MM.1S (cell line): ENCODE measurements around the gene VPS45.

Experiments used
- DNase-seq: peaks from one replicate; pipeline ENCODE4 v3.0.0-alpha.2; 2015
- H2AFZ ChIP-seq: fragments of 300-600 bp; sonication (generic); 2 replicates; pipeline ENCODE4 v1.6.0; 2016; ENCODE audit warnings: antibody characterized with exemption, low read length
- H3F3A ChIP-seq: fragments of 300-600 bp; sonication (generic); 2 replicates; pipeline ENCODE4 v1.6.1; 2016; ENCODE audit warnings: mild to moderate bottlenecking, antibody characterized with exemption, low read length, moderate library complexity, mixed read lengths; ENCODE audit not compliant: insufficient read depth
- H3K27ac ChIP-seq: fragments of 300-600 bp; sonication (generic); 2 replicates; pipeline ENCODE4 v1.5.1; 2016; ENCODE audit warnings: mild to moderate bottlenecking, low read length
- H3K27me3 ChIP-seq: fragments of 300-600 bp; sonication (generic); replicated peaks from 2 replicates; pipeline ENCODE4 v1.6.0; 2016; ENCODE audit warnings: low read length; ENCODE audit not compliant: insufficient read depth
- H3K36me3 ChIP-seq: fragments of 300-600 bp; sonication (generic); replicated peaks from 2 replicates; pipeline ENCODE4 v1.6.1; 2016; ENCODE audit warnings: mild to moderate bottlenecking, low read length, mixed read lengths; ENCODE audit not compliant: insufficient read depth
- H3K4me1 ChIP-seq: fragments of 300-600 bp; sonication (generic); 2 replicates; pipeline ENCODE4 v1.6.1; 2016; ENCODE audit warnings: low read length, mixed read lengths
- H3K4me2 ChIP-seq: fragments of 300-600 bp; sonication (generic); 2 replicates; pipeline ENCODE4 v1.6.0; 2016; ENCODE audit warnings: low read depth, low read length
- H3K4me3 ChIP-seq: fragments of 300-600 bp; sonication (generic); 2 replicates; pipeline ENCODE4 v1.5.1; 2016; ENCODE audit warnings: low read length, mixed read lengths
- H3K79me2 ChIP-seq: fragments of 300-600 bp; sonication (generic); 2 replicates; pipeline ENCODE4 v1.6.1; 2016; ENCODE audit warnings: mixed run types, low read length, mixed read lengths
- H3K9ac ChIP-seq: fragments of 300-600 bp; sonication (generic); 2 replicates; pipeline ENCODE4 v1.6.1; 2016; ENCODE audit warnings: low read length, mixed read lengths
- H3K9me2 ChIP-seq: fragments of 300-600 bp; sonication (generic); replicated peaks from 2 replicates; pipeline ENCODE4 v1.6.1; 2016; ENCODE audit warnings: mild to moderate bottlenecking, low read length, mixed read lengths; ENCODE audit not compliant: insufficient read depth
- H3K9me3 ChIP-seq: fragments of 300-600 bp; sonication (generic); replicated peaks from 2 replicates; pipeline ENCODE4 v1.6.1; 2016; ENCODE audit warnings: mild to moderate bottlenecking, low read length, mixed read lengths; ENCODE audit not compliant: insufficient read depth
- H4K20me1 ChIP-seq: fragments of 300-600 bp; sonication (generic); 2 replicates; pipeline ENCODE4 v1.6.1; 2016; ENCODE audit warnings: mild to moderate bottlenecking, low read length, moderate library complexity, mixed read lengths; ENCODE audit not compliant: insufficient read depth
- CTCF ChIP-seq: fragments of 300-600 bp; sonication (generic); IDR thresholded peaks from 2 replicates; pipeline ENCODE4 v1.5.1; 2016; ENCODE audit warnings: antibody characterized with exemption, low read length, mixed read lengths
- EZH2 ChIP-seq: fragments of 300-600 bp; sonication (generic); optimal IDR thresholded peaks from 2 replicates; pipeline ENCODE3; 2017; ENCODE audit warnings: low read depth, mild to moderate bottlenecking, antibody characterized with exemption, low read length, mixed read lengths
- EZH2phosphoT487 ChIP-seq: fragments of 300-600 bp; sonication (generic); IDR thresholded peaks from 2 replicates; pipeline ENCODE4 v1.6.1; 2018; ENCODE audit warnings: antibody characterized with exemption, low read length

VPS45 gene

DNA sequence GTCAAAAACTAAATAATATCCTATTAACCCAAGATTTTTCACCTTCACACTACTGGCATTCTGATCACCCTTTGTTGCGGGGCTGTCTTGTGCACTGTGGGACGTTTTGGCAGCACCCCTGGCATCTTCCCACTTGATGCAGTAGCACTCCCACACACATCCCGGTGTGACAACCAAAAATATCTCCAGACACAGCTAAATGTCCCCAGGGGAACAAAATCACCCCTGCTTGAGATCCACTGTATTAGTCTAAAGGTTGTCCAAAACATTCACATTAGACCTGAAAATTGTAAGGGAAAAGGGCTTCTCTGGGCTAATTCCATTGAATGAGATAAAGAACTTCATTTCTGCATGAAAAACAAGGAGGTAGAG, 120.0 kb downstream of the VPS45 start:
- H3K9me2 ChIP-seq = no peaks in the 10 kb centered on the region
- H3K4me2 ChIP-seq = no peak overlapping the region
- H3K27ac ChIP-seq = no peak overlapping the region
- H3K27me3 ChIP-seq = no peaks in the 10 kb centered on the region
- DNase-seq = no peak
- no peaks in the 10 kb centered on the region for H3K36me3 ChIP-seq
- H3K9ac ChIP-seq = no peak overlapping the region
- H2AFZ ChIP-seq = no peak overlapping the region
- no peaks in the 10 kb centered on the region for H3K4me1 ChIP-seq
- H3K9me3 ChIP-seq = no peaks in the 10 kb centered on the region
- H4K20me1 ChIP-seq = no peaks in the 10 kb centered on the region
- H3K79me2 ChIP-seq = no peaks in the 10 kb centered on the region
- no peak for TF ChIP-seq EZH2phosphoT487
- no peak for TF ChIP-seq CTCF
- no peak for TF ChIP-seq EZH2
- no peaks in the 10 kb centered on the region for H3F3A ChIP-seq
- H3K4me3 ChIP-seq = no peak overlapping the region

GRCh38 chr1:150192012-150192411, 124.4 kb downstream of the VPS45 start:
- no peak for DNase-seq
- H3K4me1 ChIP-seq = no peaks in the 10 kb centered on the region

DNA sequence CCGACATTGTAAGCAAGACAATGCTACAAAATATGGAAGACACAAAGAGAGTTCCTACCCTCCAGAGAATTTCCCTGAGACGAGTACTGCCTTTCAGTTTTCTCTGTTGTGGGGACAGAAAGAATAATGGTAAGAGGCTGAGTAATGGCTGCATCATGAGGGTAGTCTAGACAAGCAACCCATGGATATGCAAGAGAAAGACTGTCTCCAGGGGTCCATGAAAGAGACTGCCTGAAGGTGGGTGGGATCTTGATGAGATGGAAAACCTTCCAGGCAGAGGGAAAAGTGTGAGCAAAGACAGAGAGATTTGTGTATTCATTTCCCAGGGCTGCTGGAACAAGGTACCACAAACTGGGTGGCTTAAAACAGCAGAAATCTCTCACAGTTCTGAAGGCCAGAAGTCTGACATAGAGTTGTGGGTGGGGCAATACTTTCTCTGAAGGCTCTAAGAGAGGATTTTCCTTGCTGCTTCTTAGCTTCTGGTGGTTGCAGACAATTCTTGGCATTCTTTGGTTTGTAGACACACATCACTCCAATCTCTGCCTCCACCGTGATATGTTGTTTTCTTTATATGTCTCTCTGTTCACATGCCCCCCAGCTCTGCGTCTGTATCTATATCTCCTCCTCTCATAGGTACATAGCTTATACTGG, 126.9 kb downstream of the VPS45 start:
- Histone ChIP-seq H3K4me2 (no peak overlapping the region), H2AFZ (no peak overlapping the region), H3K4me3 (no peak overlapping the region), H3K36me3 (no peaks in the 10 kb centered on the region), H3K27ac (no peak overlapping the region), H4K20me1 (no peaks in the 10 kb centered on the region), H3K79me2 (no peaks in the 10 kb centered on the region), H3K4me1 (no peaks in the 10 kb centered on the region), H3F3A (no peaks in the 10 kb centered on the region), H3K9me2 (no peaks in the 10 kb centered on the region), H3K9ac (no peak overlapping the region), H3K27me3 (no peaks in the 10 kb centered on the region), H3K9me3 (no peaks in the 10 kb centered on the region)
- TF ChIP-seq EZH2phosphoT487 (no peak), EZH2 (no peak), CTCF (no peak)
- DNase-seq = no peak

More at GRCh38 chr1:150192012-150192411, 124.4 kb downstream of the VPS45 start:
- H3K9me2 ChIP-seq = no peaks in the 10 kb centered on the region
- H3K36me3 ChIP-seq = no peaks in the 10 kb centered on the region
- no peaks in the 10 kb centered on the region for H3K27me3 ChIP-seq
- no peak overlapping the region for H3K4me2 ChIP-seq
- H3F3A ChIP-seq = no peaks in the 10 kb centered on the region
- H3K9me3 ChIP-seq = no peaks in the 10 kb centered on the region
- no peaks in the 10 kb centered on the region for H4K20me1 ChIP-seq
- no peak overlapping the region for H3K27ac ChIP-seq
- no peak overlapping the region for H3K9ac ChIP-seq
- no peak for TF ChIP-seq CTCF
- H3K79me2 ChIP-seq = no peaks in the 10 kb centered on the region
- no peak overlapping the region for H2AFZ ChIP-seq
- H3K4me3 ChIP-seq = no peak overlapping the region
